Glomerular endothelial cell (primary cell): ENCODE results near the gene CATSPER1. TPM values are rescaled to one million over a fixed set of nuclear protein-coding genes. Genes with fewer than 3 reads are reported as not detected.
"Not testable (repeated sequence)": the region's sequence is repeated elsewhere in the genome, so short reads cannot be mapped to it uniquely, and the experiment has no call there.

Source experiments
- DNase-seq: peaks from one replicate; pipeline ENCODE4 v3.0.0-alpha.2; 2011; ENCODE audit warnings: low read depth, low spot score; ENCODE audit errors: extremely low read depth
- total RNA-seq: library from RNA; depleted of rRNA; stranded (reverse); fragments of >200 nt; gene quantifications from 2 replicates; pipeline ENCODE4 v1.2.3, GENCODE V29; 2015

The CATSPER1 gene
- total RNA-seq, 1 donor from 2014 or later: 0.82 TPM

DNA sequence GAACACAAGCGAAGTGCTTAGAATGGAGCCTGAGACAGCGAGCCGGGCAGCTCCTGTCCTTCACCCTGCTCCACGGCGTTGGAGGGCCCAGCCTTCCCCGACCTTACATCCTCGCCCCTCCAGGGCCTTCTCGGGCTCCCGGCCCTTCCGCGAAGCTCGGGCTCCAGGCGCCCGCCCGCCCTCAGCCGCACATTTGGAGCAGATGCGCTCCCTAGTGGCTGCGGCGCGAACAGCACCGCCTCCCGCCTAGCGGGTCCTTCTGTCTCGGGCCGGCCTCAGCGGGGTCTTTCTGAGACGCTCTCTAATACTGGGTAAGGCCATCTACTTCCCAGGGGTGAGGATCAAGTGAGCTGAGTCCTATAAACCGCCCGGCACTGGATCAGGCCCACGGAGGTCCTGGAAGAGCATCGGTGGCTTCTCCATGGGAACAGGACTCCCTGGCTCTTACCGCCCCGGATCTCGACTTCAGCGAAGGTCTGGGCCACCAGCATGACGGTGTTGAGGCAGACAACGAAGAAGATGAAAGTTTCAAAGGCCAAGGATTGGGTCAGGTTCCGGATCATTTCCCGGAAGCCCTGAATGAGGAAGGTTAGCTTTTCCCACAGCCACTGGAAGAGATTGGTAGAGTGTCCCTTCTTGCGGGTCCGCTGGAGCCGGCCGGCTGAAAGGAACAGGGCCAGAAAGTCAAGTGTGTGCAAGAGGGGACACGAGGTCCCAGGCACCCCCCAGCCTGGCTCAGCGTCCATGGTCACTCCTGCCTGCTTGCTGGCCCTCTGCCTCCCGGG, 3.7 kb downstream of the CATSPER1 start:
- DNase-seq: no peak

- no peak for DNase-seq
Observed at GRCh38 chr11:66020618-66021357, 5.5 kb downstream of the CATSPER1 start.

DNA sequence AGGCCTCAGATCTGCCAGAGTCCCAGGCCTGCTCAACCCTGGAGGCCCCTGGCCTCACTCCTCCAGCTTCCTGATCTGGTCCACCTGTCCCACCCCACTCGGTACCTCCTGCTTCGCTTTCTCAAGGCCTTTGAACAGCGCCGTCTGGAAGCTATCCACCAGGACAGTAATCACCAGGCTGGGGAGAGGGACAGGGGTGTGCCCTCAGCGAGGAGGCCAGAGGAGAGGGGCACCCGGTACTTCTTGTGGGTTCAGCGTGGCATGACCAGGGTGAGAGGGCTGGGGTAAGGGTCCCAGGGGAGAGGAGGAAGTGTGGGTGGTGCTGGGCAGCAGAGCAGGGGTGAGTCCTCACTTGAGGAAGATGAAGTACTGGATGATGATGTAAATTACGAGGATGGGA, 6.1 kb downstream of the CATSPER1 start:
- DNase-seq: no peak

DNA sequence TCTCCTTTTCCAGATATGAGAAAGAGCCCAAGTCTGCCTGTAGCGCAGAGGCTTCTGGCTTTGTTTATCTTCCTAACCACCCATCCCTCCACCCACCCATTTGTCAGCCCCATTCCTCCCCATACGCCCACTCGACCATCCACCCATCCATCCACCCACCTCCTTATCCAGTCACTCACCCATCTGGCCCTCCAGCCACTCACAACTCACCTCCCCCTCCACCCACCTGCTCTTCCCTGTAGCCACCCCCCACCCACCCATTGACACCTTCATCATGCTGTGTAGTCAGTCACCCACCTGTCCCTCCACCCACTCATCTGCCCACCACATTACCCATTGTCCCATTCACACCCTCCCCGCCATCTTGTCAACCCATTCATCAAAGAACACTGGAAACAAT, 9.0 kb downstream of the CATSPER1 start:
- DNase-seq: no peak

- DNase-seq: no peak
Observed at GRCh38 chr11:66016793-66017177, 9.5 kb downstream of the CATSPER1 start.

GRCh38 chr11:66015936-66016792, 10.1 kb downstream of the CATSPER1 start:
- no peak for DNase-seq

- no peak for DNase-seq
Observed at GRCh38 chr11:66015454-66015881, 10.8 kb downstream of the CATSPER1 start.

- DNase-seq: no peak
Observed at GRCh38 chr11:66014804-66015453, 11.3 kb downstream of the CATSPER1 start.

GRCh38 chr11:66013762-66014100, 12.5 kb downstream of the CATSPER1 start:
- no peak for DNase-seq

DNA sequence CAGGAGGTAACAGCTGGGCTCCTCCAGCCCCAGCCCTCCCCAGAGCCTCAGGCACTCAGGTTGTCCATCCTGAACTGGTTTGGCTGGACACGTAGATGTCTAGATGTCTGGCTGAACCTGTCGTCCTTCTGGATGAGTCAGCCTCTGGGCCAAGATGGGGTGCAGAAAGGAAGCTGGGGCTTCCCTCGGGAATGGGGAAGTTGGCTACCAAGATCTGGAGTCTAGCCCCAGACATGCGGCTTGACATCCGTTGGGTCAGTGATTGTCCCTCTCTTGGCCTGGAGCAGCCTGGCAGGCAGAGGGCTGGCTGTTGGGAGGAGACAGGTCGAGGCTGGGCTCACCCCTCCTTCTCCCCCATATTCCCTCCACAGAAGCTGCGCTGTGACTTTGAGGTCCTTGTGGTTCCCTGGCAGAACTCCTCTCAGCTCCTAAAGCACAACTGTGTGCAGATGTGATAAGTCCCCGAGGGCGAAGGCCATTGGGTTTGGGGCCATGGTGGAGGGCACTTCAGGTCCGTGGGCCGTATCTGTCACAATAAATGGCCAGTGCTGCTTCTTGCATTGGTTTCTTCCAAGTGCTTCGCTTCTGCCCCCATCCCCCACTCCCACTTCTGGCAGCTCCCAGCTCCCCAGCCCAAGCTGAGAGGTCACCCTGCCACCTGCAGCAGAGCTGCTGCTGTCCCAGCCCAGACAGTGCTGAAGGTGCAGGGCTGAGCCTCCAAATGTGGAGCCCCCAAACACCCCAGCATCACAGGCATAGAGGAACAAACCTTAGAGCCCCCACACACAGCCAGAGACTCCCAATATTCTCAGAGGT, 13.1 kb downstream of the CATSPER1 start:
- DNase-seq: no peak

- DNase-seq: no peak
Observed at GRCh38 chr11:66012371-66012945, 13.8 kb downstream of the CATSPER1 start.

GRCh38 chr11:66011785-66012303, 14.4 kb downstream of the CATSPER1 start, which contains the start of gene CST6:
Gene CST6 (plus strand): TSS chr11:66012008. CDS start chr11:66012045, 37 bp downstream.
- no peak for DNase-seq

- no peak for DNase-seq
Observed at GRCh38 chr11:66011239-66011784, 15.0 kb downstream of the CATSPER1 start.

DNA sequence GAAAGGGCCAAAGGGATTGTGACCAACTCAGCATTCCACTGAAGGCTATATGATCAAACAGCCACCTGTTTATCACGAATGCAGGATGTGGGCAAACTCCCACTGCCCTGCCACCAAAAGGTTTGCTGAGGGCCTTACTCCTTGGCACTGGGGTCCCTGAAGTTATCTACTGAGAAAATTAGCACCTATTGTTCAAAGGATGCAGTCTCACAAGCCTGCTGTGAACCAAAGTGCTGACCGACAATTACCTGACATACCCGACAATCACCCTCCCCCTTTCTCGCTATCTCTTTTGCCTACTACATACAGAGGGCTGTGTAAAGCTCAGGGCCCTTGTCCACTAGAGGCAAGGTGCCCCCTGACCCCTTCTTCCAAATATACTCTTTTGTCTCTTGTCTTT, 16.2 kb downstream of the CATSPER1 start:
- not testable (repeated sequence) for DNase-seq

DNA sequence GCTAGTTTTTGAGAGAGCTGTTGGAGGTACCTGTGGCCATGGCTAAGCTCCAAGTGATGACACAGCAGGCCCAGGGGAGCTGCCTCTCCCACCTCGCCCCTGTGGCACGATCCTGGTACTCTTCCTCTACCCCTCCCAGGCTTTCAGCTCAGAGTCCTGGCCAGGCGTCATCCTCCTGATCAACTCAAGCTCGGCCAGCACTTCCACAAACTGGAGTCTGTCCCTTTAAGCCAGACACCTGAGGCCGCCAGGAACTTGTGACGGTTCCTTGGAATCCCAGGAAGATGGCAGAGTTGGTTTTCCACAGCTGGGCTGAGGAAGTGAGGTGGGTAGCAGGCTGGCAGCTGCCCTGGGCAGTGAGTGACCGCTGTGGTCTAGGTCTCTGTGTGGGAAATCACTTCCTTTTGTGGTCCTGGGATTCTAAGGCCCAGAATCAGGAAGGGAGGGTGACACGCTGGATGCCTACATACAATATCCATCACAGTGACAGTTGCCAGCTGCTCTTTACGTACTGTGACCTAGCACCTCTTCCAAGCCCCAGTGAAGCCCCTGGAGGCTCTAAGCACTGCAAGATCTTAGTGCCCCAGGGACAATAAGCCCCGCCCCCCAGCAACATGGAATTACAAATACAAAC, 17.7 kb downstream of the CATSPER1 start:
- DNase-seq: no peak

GRCh38 chr11:66008095-66008467, 18.2 kb downstream of the CATSPER1 start:
- DNase-seq: no peak

- DNase-seq: no peak
Observed at GRCh38 chr11:66007201-66007634, 19.1 kb downstream of the CATSPER1 start.

- no peak for DNase-seq
Observed at GRCh38 chr11:66006891-66007176, 19.4 kb downstream of the CATSPER1 start.
